Naive thymus-derived CD4-positive, alpha-beta T cell (primary cell): ENCODE measurements around the gene SLC25A12. TPM values are rescaled to one million over a fixed set of nuclear protein-coding genes. Genes with fewer than 3 reads are reported as not detected.
A peak's percentile ranks its signal among the peaks of the same experiment; 100 is the strongest.

Source experiments
- ATAC-seq: fragments of 150-1000 bp; cut with Tn5 transposase; 2 replicates; pipeline ENCODE4 v1.10.0; 2021; ENCODE audit warnings: mild to moderate bottlenecking, moderate library complexity
- CTCF ChIA-PET: fragments of 350-600 bp; sonication (Branson Sonifier 250); formaldehyde crosslinking; loops from one replicate; lab custom pipeline; 2021; ENCODE audit warnings: antibody characterized with exemption; lab: Charles Lee
- POLR2A ChIA-PET: fragments of 350-600 bp; sonication (Branson Sonifier 250); formaldehyde crosslinking; loops from one replicate; lab custom pipeline; 2021; ENCODE audit warnings: antibody characterized with exemption, inconsistent platforms; lab: Charles Lee
- DNase-seq, 9 donors: peaks; one replicate each; pipeline versions ENCODE4 v3.0.0 to v3.0.0-alpha.2; 2020 to 2022; ENCODE audit warnings: mixed read lengths in 1 of 9
- H3K27ac ChIP-seq: one replicate; pipeline ENCODE4 v1.7.0; 2013; ENCODE audit warnings: mild to moderate bottlenecking, low read depth, low read length, moderate library complexity
- H3K27me3 ChIP-seq, 2 donors: one replicate each; pipeline ENCODE4 v1.7.0; 2013; ENCODE audit warnings: low read length in 2 of 2, mild to moderate bottlenecking in 2 of 2, moderate library complexity in 2 of 2; ENCODE audit not compliant: control insufficient read depth in 2 of 2, insufficient read depth in 2 of 2
- H3K36me3 ChIP-seq, 3 experiments: 1 replicate in 2 of 3; 2 replicates in 1 of 3; pipeline ENCODE4 v1.7.0; 2013; ENCODE audit warnings: low read length in 3 of 3, mild to moderate bottlenecking in 3 of 3, moderate library complexity in 1 of 3; ENCODE audit not compliant: insufficient read depth in 3 of 3, control insufficient read depth in 2 of 3
- H3K4me1 ChIP-seq, 2 donors: one replicate each; pipeline ENCODE4 v1.7.0; 2013; ENCODE audit warnings: low read length in 2 of 2, mild to moderate bottlenecking in 2 of 2, moderate library complexity in 1 of 2; ENCODE audit not compliant: control insufficient read depth in 2 of 2, insufficient read depth in 2 of 2
- H3K4me3 ChIP-seq: 2 replicates; pipeline ENCODE4 v1.7.0; 2013; ENCODE audit warnings: mild to moderate bottlenecking, low read length
- H3K9me3 ChIP-seq, 3 experiments: 1 replicate in 2 of 3; 2 replicates in 1 of 3; pipeline ENCODE4 v1.7.0; 2013; ENCODE audit warnings: low read length in 3 of 3; ENCODE audit not compliant: control insufficient read depth in 2 of 3
- H3K27ac Mint-ChIP-seq, 9 donors: one replicate each; pipeline ENCODE4 v1.8.0; 2020 to 2022; ENCODE audit warnings: mixed read lengths in 9 of 9, mild to moderate bottlenecking in 8 of 9, moderate library complexity in 5 of 9, inconsistent platforms in 2 of 9
- H3K27me3 Mint-ChIP-seq, 5 donors: one replicate each; pipeline ENCODE4 v1.8.0; 2021 to 2022; ENCODE audit warnings: mixed read lengths in 5 of 5, mild to moderate bottlenecking in 1 of 5
- H3K36me3 Mint-ChIP-seq, 5 donors: one replicate each; pipeline ENCODE4 v1.8.0; 2020 to 2022; ENCODE audit warnings: mixed read lengths in 5 of 5, mild to moderate bottlenecking in 3 of 5, inconsistent platforms in 1 of 5
- H3K4me1 Mint-ChIP-seq, 7 donors: one replicate each; pipeline ENCODE4 v1.8.0; 2020 to 2022; ENCODE audit warnings: mixed read lengths in 7 of 7, mild to moderate bottlenecking in 3 of 7, inconsistent platforms in 1 of 7
- H3K4me3 Mint-ChIP-seq, 10 donors: one replicate each; pipeline ENCODE4 v1.8.0; 2020 to 2022; ENCODE audit warnings: mild to moderate bottlenecking in 10 of 10, mixed read lengths in 10 of 10, moderate library complexity in 6 of 10, inconsistent platforms in 2 of 10
- H3K9me3 Mint-ChIP-seq, 11 donors: one replicate each; pipeline ENCODE4 v1.8.0; 2020 to 2022; ENCODE audit warnings: mixed read lengths in 11 of 11, mild to moderate bottlenecking in 4 of 11, inconsistent platforms in 1 of 11, moderate library complexity in 1 of 11
- intact Hi-C, 2 donors: fragments of 100-400 bp; cut with micrococcal nuclease; formaldehyde crosslinking; loops; one replicate each; pipeline ENCODE4 v1.15.1; 2023
- polyA plus RNA-seq, 2 donors: library from polyadenylated mRNA; unstranded; fragments of 300-500 nt; fragmentation: Illumina TruSeq; gene quantifications; one replicate each; pipeline ENCODE4 v1.2.3, GENCODE V29; 2021
- total RNA-seq, 6 experiments: library from RNA in 5 of 6; stranded (reverse) in 5 of 6; gene quantifications; 1 replicate in 5 of 6; 2 replicates in 1 of 6; pipeline ENCODE4 v1.2.3 and lab custom pipeline; 2021 to 2026

Gene SLC25A12
- total and polyA plus RNA-seq, 7 experiments from 2014 or later = 11.9 to 33.6 (median 14.0) TPM

GRCh38 chr2:171882089-171882769, 11.8 kb downstream of the SLC25A12 start:
- ATAC-seq (no peak), DNase-seq (no peak)
- Histone ChIP-seq H3K9me3 (no peaks in the 10 kb centered on the region), H3K4me1 (no peaks in the 10 kb centered on the region), H3K36me3 (no peaks in the 10 kb centered on the region), H3K27ac (no peak overlapping the region), H3K27me3 (no peaks in the 10 kb centered on the region), H3K4me3 (no peak overlapping the region)
- no peaks in the 10 kb centered on the region for H3K27me3 Mint-ChIP-seq
- H3K4me1 Mint-ChIP-seq = peaks cover 9 to 44% (median 33%) of the 10 kb centered on the region in 7 donors
- POLR2A ChIA-PET = no interaction called here
- H3K9me3 Mint-ChIP-seq = no peaks in the 10 kb centered on the region
- CTCF ChIA-PET = no interaction called here
- peak overlapping the region in 1 of 10 donors; percentile 38 for H3K4me3 Mint-ChIP-seq
- peak overlapping the region in 2 of 9 donors; percentile 1 to 38 for H3K27ac Mint-ChIP-seq
- peaks cover 0 to 19% (median 8%) of the 10 kb centered on the region in 5 donors for H3K36me3 Mint-ChIP-seq
- intact Hi-C loops = loop anchor here in 1 of 2 donors (5.0 kb wide), 1 partner anchor 40 kb away; the partner anchor contains the start of gene HAT1

GRCh38 chr2:171880774-171881173, 13.3 kb downstream of the SLC25A12 start:
- H3K9me3 Mint-ChIP-seq = no peaks in the 10 kb centered on the region
- H3K4me1 Mint-ChIP-seq = peaks cover 7 to 58% (median 42%) of the 10 kb centered on the region in 7 donors
- ATAC-seq (no peak), DNase-seq (no peak)
- no peak overlapping the region for H3K27ac ChIP-seq
- no peaks in the 10 kb centered on the region for H3K4me1 ChIP-seq
- no peak overlapping the region for H3K27ac Mint-ChIP-seq
- H3K36me3 ChIP-seq = no peaks in the 10 kb centered on the region
- ChIA-PET POLR2A (no interaction called here), CTCF (no interaction called here)
- H3K4me3 ChIP-seq = no peak overlapping the region
- H3K27me3 ChIP-seq = no peaks in the 10 kb centered on the region
- no peak overlapping the region for H3K4me3 Mint-ChIP-seq
- intact Hi-C loops = loop anchor here in 1 of 2 donors (5.0 kb wide), 1 partner anchor 42 kb away; the partner anchor contains the start of gene HAT1
- no peaks in the 10 kb centered on the region for H3K9me3 ChIP-seq
- no peaks in the 10 kb centered on the region for H3K27me3 Mint-ChIP-seq
- H3K36me3 Mint-ChIP-seq = peaks cover 0 to 17% (median 8%) of the 10 kb centered on the region in 5 donors

GRCh38 chr2:171879865-171880264, 14.2 kb downstream of the SLC25A12 start:
- peaks cover 5 to 58% (median 43%) of the 10 kb centered on the region in 7 donors for H3K4me1 Mint-ChIP-seq
- ATAC-seq = no peak
- no peaks in the 10 kb centered on the region for H3K9me3 ChIP-seq

GRCh38 chr2:171878481-171878993, 15.5 kb downstream of the SLC25A12 start:
- no peak for ATAC-seq
- Mint-ChIP-seq H3K4me1 (peaks cover 5 to 55% (median 42%) of the 10 kb centered on the region in 7 donors), H3K27ac (peak overlapping the region in 3 of 9 donors; percentile 3 to 43 (median 9))

More at GRCh38 chr2:171879865-171880264, 14.2 kb downstream of the SLC25A12 start:
- H3K36me3 Mint-ChIP-seq = peaks cover 6 to 22% (median 12%) of the 10 kb centered on the region in 5 donors
- no peaks in the 10 kb centered on the region for H3K27me3 Mint-ChIP-seq
- POLR2A ChIA-PET = no interaction called here
- H3K4me3 ChIP-seq = no peak overlapping the region
- H3K4me1 ChIP-seq = no peaks in the 10 kb centered on the region
- peaks cover 0 to 4% (median 0%) of the 10 kb centered on the region in 11 donors for H3K9me3 Mint-ChIP-seq
- CTCF ChIA-PET = no interaction called here
- no peak overlapping the region for H3K4me3 Mint-ChIP-seq
- H3K36me3 ChIP-seq = no peaks in the 10 kb centered on the region
- DNase-seq = no peak
- H3K27ac Mint-ChIP-seq = no peak overlapping the region
- no peak overlapping the region for H3K27ac ChIP-seq
- intact Hi-C loops = loop anchor here in 1 of 2 donors (5.0 kb wide), 1 partner anchor 42 kb away; the partner anchor contains the start of gene HAT1
- no peaks in the 10 kb centered on the region for H3K27me3 ChIP-seq

GRCh38 chr2:171874963-171875362, 19.1 kb downstream of the SLC25A12 start:
- Mint-ChIP-seq H3K27me3 (no peaks in the 10 kb centered on the region), H3K4me3 (no peak overlapping the region), H3K4me1 (peaks cover 5 to 40% (median 32%) of the 10 kb centered on the region in 7 donors), H3K36me3 (peaks cover 14 to 43% (median 32%) of the 10 kb centered on the region in 5 donors), H3K9me3 (peaks cover 0 to 4% (median 0%) of the 10 kb centered on the region in 11 donors), H3K27ac (no peak overlapping the region)
- ATAC-seq (no peak), DNase-seq (no peak)
- Histone ChIP-seq H3K4me3 (no peak overlapping the region), H3K27ac (no peak overlapping the region), H3K36me3 (peaks cover 0 to 3% (median 0%) of the 10 kb centered on the region in 3 experiments), H3K9me3 (no peaks in the 10 kb centered on the region), H3K27me3 (no peaks in the 10 kb centered on the region), H3K4me1 (no peaks in the 10 kb centered on the region)
- intact Hi-C loops = no loop called here
- CTCF ChIA-PET = no interaction called here
- POLR2A ChIA-PET = no interaction called here

More at GRCh38 chr2:171878481-171878993, 15.5 kb downstream of the SLC25A12 start:
- Histone ChIP-seq H3K36me3 (no peaks in the 10 kb centered on the region), H3K27me3 (no peaks in the 10 kb centered on the region), H3K27ac (no peak overlapping the region), H3K9me3 (no peaks in the 10 kb centered on the region), H3K4me1 (no peaks in the 10 kb centered on the region), H3K4me3 (no peak overlapping the region)
- POLR2A ChIA-PET = interaction anchor here (0.8 kb wide), 1 partner anchor 66 kb away, joined by 4 read pairs; no protein-coding TSS in a partner anchor
- CTCF ChIA-PET = no interaction called here
- H3K36me3 Mint-ChIP-seq = peaks cover 7 to 26% (median 18%) of the 10 kb centered on the region in 5 donors
- intact Hi-C loops = no loop called here
- no peak for DNase-seq
- peak overlapping the region in 1 of 10 donors; percentile 22 for H3K4me3 Mint-ChIP-seq
- H3K9me3 Mint-ChIP-seq = peaks cover 0 to 4% (median 0%) of the 10 kb centered on the region in 11 donors
- no peaks in the 10 kb centered on the region for H3K27me3 Mint-ChIP-seq

- Histone ChIP-seq H3K4me3 (no peak overlapping the region), H3K36me3 (peaks cover 0 to 3% (median 0%) of the 10 kb centered on the region in 3 experiments), H3K9me3 (no peaks in the 10 kb centered on the region), H3K27ac (no peak overlapping the region), H3K4me1 (no peaks in the 10 kb centered on the region), H3K27me3 (no peaks in the 10 kb centered on the region)
- Mint-ChIP-seq H3K36me3 (peaks cover 14 to 43% (median 32%) of the 10 kb centered on the region in 5 donors), H3K4me3 (no peak overlapping the region), H3K27ac (no peak overlapping the region), H3K4me1 (peaks cover 4 to 42% (median 28%) of the 10 kb centered on the region in 7 donors), H3K9me3 (peaks cover 0 to 4% (median 0%) of the 10 kb centered on the region in 11 donors), H3K27me3 (no peaks in the 10 kb centered on the region)
- intact Hi-C loops = no loop called here
- DNase-seq = no peak
- no peak for ATAC-seq
- CTCF ChIA-PET = no interaction called here
- POLR2A ChIA-PET = no interaction called here
Observed at GRCh38 chr2:171874517-171874916, 19.5 kb downstream of the SLC25A12 start.
